H1 (cell line): ENCODE results near the gene SND1. TPM values are rescaled to one million over a fixed set of nuclear protein-coding genes. Genes with fewer than 3 reads are reported as not detected.

Experiments
- CHD2 ChIP-seq: IDR thresholded peaks from 2 replicates; pipeline ENCODE4 v1.6.1; 2012; ENCODE audit warnings: low read length, improper control_type of control experiment
- CREB1 ChIP-seq: IDR thresholded peaks from 2 replicates; pipeline ENCODE4 v1.6.1; 2012; ENCODE audit warnings: inconsistent platforms
- NRF1 ChIP-seq: IDR thresholded peaks from 2 replicates; pipeline ENCODE4 v1.6.1; 2011; ENCODE audit warnings: mild to moderate bottlenecking, low read depth, low read length, improper control_type of control experiment
- RBBP5 ChIP-seq: IDR thresholded peaks from 2 replicates; pipeline ENCODE4 v1.7.1; 2012; ENCODE audit warnings: low read depth, mild to moderate bottlenecking, inconsistent platforms, low read length, moderate library complexity, borderline replicate concordance
- SRF ChIP-seq: IDR thresholded peaks from 2 replicates; pipeline ENCODE4 v1.6.1; 2011; ENCODE audit warnings: mild to moderate bottlenecking, low read depth, low read length, moderate library complexity
- SUZ12 ChIP-seq: fragments of 200-600 bp; sonication (generic); IDR thresholded peaks from 2 replicates; pipeline ENCODE4 v1.6.1; 2012; ENCODE audit warnings: mild to moderate bottlenecking, inconsistent platforms, low read length, moderate library complexity, mixed read lengths
- TAF7 ChIP-seq: optimal IDR thresholded peaks from 2 replicates; pipeline ENCODE3; 2011; ENCODE audit warnings: low read depth, mild to moderate bottlenecking, inconsistent platforms, low read length, moderate library complexity, borderline replicate concordance
- YY1 ChIP-seq: IDR thresholded peaks from 2 replicates; pipeline ENCODE4 v1.6.1; 2011; ENCODE audit warnings: low read depth, mild to moderate bottlenecking, low read length
- ZNF274 ChIP-seq: IDR thresholded peaks from 2 replicates; pipeline ENCODE4 v1.7.0; 2012; ENCODE audit warnings: low read length, borderline replicate concordance; ENCODE audit errors: extremely low read depth
- polyA plus RNA-seq, 7 experiments: library from polyadenylated mRNA; depleted of rRNA in 3 of 7; stranded (reverse) in 5 of 7; unstranded in 2 of 7; fragments of >200 nt in 5 of 7; fragments of 200-250 nt in 2 of 7; gene quantifications; 1 replicate in 5 of 7; 2 replicates in 1 of 7; 4 replicates in 1 of 7; pipeline versions ENCODE4 v1.2.1 to v1.2.3, GENCODE V29; 2011 to 2013; ENCODE audit warnings: missing spikeins in 2 of 7, mixed read lengths in 2 of 7
- total RNA-seq: library from RNA; stranded (reverse); fragmentation: NEBNext Ultra II Directional; extraction: Animal tissue kit (Norgen Biotek cat#: 25700); gene quantifications from 2 replicates; pipeline ENCODE4 v1.2.1, GENCODE V29; 2021
- TF ChIP-seq, protein P1 (sequence below): fragments of 300-600 bp; sonication (generic); IDR thresholded peaks from 2 replicates; pipeline ENCODE4 v1.7.1; 2012; ENCODE audit warnings: low read length, moderate library complexity, mild to moderate bottlenecking, inconsistent platforms; ENCODE audit not compliant: insufficient replicate concordance
- TF ChIP-seq, protein P2 (sequence below): IDR thresholded peaks from 2 replicates; pipeline ENCODE4 v1.6.1; 2011; ENCODE audit warnings: low read depth, mild to moderate bottlenecking, low read length; ENCODE audit not compliant: insufficient read depth

Gene SND1
- total and polyA plus RNA-seq, 2 of the 8 experiments (the other 6 are each of a cell fraction or from before 2014, with no cell fraction given), result 122 to 290 TPM

GRCh38 chr7:127828843-127829500 is 177.0 kb downstream of the SND1 start (continued):
- TF ChIP-seq, protein P1, sequence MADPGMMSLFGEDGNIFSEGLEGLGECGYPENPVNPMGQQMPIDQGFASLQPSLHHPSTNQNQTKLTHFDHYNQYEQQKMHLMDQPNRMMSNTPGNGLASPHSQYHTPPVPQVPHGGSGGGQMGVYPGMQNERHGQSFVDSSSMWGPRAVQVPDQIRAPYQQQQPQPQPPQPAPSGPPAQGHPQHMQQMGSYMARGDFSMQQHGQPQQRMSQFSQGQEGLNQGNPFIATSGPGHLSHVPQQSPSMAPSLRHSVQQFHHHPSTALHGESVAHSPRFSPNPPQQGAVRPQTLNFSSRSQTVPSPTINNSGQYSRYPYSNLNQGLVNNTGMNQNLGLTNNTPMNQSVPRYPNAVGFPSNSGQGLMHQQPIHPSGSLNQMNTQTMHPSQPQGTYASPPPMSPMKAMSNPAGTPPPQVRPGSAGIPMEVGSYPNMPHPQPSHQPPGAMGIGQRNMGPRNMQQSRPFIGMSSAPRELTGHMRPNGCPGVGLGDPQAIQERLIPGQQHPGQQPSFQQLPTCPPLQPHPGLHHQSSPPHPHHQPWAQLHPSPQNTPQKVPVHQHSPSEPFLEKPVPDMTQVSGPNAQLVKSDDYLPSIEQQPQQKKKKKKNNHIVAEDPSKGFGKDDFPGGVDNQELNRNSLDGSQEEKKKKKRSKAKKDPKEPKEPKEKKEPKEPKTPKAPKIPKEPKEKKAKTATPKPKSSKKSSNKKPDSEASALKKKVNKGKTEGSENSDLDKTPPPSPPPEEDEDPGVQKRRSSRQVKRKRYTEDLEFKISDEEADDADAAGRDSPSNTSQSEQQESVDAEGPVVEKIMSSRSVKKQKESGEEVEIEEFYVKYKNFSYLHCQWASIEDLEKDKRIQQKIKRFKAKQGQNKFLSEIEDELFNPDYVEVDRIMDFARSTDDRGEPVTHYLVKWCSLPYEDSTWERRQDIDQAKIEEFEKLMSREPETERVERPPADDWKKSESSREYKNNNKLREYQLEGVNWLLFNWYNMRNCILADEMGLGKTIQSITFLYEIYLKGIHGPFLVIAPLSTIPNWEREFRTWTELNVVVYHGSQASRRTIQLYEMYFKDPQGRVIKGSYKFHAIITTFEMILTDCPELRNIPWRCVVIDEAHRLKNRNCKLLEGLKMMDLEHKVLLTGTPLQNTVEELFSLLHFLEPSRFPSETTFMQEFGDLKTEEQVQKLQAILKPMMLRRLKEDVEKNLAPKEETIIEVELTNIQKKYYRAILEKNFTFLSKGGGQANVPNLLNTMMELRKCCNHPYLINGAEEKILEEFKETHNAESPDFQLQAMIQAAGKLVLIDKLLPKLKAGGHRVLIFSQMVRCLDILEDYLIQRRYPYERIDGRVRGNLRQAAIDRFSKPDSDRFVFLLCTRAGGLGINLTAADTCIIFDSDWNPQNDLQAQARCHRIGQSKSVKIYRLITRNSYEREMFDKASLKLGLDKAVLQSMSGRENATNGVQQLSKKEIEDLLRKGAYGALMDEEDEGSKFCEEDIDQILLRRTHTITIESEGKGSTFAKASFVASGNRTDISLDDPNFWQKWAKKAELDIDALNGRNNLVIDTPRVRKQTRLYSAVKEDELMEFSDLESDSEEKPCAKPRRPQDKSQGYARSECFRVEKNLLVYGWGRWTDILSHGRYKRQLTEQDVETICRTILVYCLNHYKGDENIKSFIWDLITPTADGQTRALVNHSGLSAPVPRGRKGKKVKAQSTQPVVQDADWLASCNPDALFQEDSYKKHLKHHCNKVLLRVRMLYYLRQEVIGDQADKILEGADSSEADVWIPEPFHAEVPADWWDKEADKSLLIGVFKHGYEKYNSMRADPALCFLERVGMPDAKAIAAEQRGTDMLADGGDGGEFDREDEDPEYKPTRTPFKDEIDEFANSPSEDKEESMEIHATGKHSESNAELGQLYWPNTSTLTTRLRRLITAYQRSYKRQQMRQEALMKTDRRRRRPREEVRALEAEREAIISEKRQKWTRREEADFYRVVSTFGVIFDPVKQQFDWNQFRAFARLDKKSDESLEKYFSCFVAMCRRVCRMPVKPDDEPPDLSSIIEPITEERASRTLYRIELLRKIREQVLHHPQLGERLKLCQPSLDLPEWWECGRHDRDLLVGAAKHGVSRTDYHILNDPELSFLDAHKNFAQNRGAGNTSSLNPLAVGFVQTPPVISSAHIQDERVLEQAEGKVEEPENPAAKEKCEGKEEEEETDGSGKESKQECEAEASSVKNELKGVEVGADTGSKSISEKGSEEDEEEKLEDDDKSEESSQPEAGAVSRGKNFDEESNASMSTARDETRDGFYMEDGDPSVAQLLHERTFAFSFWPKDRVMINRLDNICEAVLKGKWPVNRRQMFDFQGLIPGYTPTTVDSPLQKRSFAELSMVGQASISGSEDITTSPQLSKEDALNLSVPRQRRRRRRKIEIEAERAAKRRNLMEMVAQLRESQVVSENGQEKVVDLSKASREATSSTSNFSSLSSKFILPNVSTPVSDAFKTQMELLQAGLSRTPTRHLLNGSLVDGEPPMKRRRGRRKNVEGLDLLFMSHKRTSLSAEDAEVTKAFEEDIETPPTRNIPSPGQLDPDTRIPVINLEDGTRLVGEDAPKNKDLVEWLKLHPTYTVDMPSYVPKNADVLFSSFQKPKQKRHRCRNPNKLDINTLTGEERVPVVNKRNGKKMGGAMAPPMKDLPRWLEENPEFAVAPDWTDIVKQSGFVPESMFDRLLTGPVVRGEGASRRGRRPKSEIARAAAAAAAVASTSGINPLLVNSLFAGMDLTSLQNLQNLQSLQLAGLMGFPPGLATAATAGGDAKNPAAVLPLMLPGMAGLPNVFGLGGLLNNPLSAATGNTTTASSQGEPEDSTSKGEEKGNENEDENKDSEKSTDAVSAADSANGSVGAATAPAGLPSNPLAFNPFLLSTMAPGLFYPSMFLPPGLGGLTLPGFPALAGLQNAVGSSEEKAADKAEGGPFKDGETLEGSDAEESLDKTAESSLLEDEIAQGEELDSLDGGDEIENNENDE, result no peak
- TF ChIP-seq CHD2 (no peak), SRF (no peak), YY1 (no peak), SUZ12 (no peak), RBBP5 (no peak), TAF7 (no peak), NRF1 (no peak), CREB1 (no peak), ZNF274 (no peak)
- TF ChIP-seq, protein P2, sequence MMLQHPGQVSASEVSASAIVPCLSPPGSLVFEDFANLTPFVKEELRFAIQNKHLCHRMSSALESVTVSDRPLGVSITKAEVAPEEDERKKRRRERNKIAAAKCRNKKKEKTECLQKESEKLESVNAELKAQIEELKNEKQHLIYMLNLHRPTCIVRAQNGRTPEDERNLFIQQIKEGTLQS, result no peak
